Peyer's patch (tissue), 4 donors: Measurements from ENCODE around the gene STRN.
"Not testable (repeated sequence)": the region's sequence is repeated elsewhere in the genome, so short reads cannot be mapped to it uniquely, and the experiment has no call there.

ENCODE experiments used
- POLR2A ChIP-seq, 2 donors: fragments of 450-650 bp; IDR thresholded peaks; one replicate each; pipeline ENCODE4 v1.5.1; 2017; ENCODE audit warnings: antibody characterized with exemption in 2 of 2, mild to moderate bottlenecking in 2 of 2, moderate library complexity in 2 of 2
- TF ChIP-seq, protein P1 (sequence below), 6 experiments: fragments of 450-650 bp in 4 of 6; fragments of 200-600 bp in 2 of 6; sonication (generic) in 1 of 6; IDR thresholded peaks; one replicate each; pipeline ENCODE4 v1.5.1; 2017 to 2019; ENCODE audit warnings: antibody characterized with exemption in 6 of 6, mild to moderate bottlenecking in 3 of 6, moderate library complexity in 1 of 6

DNA sequence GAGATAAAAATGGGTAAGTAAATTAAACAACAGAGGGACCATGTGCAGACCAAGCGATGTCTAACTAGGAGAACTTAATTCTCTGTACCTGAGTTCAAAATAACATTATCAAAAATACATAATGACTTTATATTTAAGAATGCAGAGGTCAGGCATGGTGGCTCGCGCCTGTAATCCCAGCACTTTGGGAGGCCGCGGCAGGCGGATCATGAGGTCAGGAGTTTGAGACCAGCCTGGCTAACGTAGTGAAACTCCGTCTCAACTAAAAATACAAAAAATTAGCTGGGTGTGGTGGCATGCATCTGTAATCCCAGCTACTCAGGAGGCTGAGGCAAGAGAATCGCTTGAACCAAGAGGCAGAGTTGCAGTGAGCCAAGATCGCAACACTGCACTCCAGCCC, 21.1 kb downstream of the STRN start:
- TF ChIP-seq, protein P1, sequence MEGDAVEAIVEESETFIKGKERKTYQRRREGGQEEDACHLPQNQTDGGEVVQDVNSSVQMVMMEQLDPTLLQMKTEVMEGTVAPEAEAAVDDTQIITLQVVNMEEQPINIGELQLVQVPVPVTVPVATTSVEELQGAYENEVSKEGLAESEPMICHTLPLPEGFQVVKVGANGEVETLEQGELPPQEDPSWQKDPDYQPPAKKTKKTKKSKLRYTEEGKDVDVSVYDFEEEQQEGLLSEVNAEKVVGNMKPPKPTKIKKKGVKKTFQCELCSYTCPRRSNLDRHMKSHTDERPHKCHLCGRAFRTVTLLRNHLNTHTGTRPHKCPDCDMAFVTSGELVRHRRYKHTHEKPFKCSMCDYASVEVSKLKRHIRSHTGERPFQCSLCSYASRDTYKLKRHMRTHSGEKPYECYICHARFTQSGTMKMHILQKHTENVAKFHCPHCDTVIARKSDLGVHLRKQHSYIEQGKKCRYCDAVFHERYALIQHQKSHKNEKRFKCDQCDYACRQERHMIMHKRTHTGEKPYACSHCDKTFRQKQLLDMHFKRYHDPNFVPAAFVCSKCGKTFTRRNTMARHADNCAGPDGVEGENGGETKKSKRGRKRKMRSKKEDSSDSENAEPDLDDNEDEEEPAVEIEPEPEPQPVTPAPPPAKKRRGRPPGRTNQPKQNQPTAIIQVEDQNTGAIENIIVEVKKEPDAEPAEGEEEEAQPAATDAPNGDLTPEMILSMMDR (IDR thresholded peaks at IDR 0.05), result not testable (repeated sequence)
- TF ChIP-seq POLR2A (IDR thresholded peaks at IDR 0.05), result not testable (repeated sequence)
